ENCODE results near the gene MBP. TPM values are rescaled to one million over a fixed set of nuclear protein-coding genes. Genes with fewer than 3 reads are reported as not detected.

Gene MBP
- total and polyA plus RNA-seq, 2 donors from 2014 or later = 15.1 to 61.2 TPM

DNA sequence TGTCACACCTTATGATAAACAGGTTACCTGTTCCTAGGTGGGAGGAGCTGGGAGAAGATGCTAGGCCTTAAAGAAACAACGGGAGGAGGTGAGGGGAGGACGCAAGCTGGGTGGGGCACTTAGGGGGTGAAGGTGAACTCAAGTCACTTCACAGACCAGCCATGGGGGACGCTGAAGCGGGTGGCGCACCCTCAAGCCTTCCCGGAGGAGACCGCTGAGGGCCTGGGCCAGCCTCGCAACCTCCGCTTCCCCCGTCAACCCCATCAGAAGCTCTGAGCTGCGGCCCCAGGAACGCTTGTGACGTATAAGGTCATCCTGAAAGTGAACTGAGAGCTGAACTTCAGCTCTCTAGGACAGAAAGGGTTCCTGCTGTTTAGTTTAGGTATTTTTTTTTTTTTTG is 133.5 kb downstream of the MBP start:
- FAIRE-seq (no peak), DNase-seq (peak in 1 of 5 donors; percentile 40)
- Histone ChIP-seq H3K9ac (ENCODE audit: low read length in 3 of 3) (no peak overlapping the region), H3K36me3 (ENCODE audit: control insufficient read depth in 2 of 3, insufficient read depth in 3 of 3, low read length in 3 of 3) (no peaks in the 10 kb centered on the region), H3K27ac (ENCODE audit: low read depth in 2 of 2, low read length in 2 of 2) (no peak overlapping the region), H3K4me1 (ENCODE audit: control insufficient read depth in 2 of 3, insufficient read depth in 2 of 3, low read depth in 1 of 3, low read length in 3 of 3) (peaks cover 0 to 3% (median 0%) of the 10 kb centered on the region in 3 donors), H3K27me3 (ENCODE audit: control insufficient read depth, insufficient read depth, low read length) (no peaks in the 10 kb centered on the region), H3K4me3 (ENCODE audit: low read length in 3 of 3) (no peak overlapping the region), H3K9me3 (ENCODE audit: control insufficient read depth in 2 of 3, insufficient read depth in 1 of 3, low read length in 3 of 3) (no peaks in the 10 kb centered on the region)
- intact Hi-C loops (cut with DNase I) = loop anchor here (10.0 kb wide), 1 partner anchor 216 kb away; no protein-coding TSS in a partner anchor
- TF ChIP-seq, protein P1, sequence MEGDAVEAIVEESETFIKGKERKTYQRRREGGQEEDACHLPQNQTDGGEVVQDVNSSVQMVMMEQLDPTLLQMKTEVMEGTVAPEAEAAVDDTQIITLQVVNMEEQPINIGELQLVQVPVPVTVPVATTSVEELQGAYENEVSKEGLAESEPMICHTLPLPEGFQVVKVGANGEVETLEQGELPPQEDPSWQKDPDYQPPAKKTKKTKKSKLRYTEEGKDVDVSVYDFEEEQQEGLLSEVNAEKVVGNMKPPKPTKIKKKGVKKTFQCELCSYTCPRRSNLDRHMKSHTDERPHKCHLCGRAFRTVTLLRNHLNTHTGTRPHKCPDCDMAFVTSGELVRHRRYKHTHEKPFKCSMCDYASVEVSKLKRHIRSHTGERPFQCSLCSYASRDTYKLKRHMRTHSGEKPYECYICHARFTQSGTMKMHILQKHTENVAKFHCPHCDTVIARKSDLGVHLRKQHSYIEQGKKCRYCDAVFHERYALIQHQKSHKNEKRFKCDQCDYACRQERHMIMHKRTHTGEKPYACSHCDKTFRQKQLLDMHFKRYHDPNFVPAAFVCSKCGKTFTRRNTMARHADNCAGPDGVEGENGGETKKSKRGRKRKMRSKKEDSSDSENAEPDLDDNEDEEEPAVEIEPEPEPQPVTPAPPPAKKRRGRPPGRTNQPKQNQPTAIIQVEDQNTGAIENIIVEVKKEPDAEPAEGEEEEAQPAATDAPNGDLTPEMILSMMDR (IDR thresholded peaks at IDR 0.05; ENCODE audit: borderline replicate concordance, extremely low read depth, insufficient read depth) = no peak

- DNase-seq = peak in 1 of 5 donors; percentile 32
- Histone ChIP-seq H3K4me3 (ENCODE audit: low read length in 3 of 3) (no peak overlapping the region), H3K4me1 (ENCODE audit: control insufficient read depth in 2 of 3, insufficient read depth in 2 of 3, low read depth in 1 of 3, low read length in 3 of 3) (peaks cover 0 to 7% (median 0%) of the 10 kb centered on the region in 3 donors), H3K36me3 (ENCODE audit: control insufficient read depth in 2 of 3, insufficient read depth in 3 of 3, low read length in 3 of 3) (no peaks in the 10 kb centered on the region), H3K9ac (ENCODE audit: low read length in 3 of 3) (no peak overlapping the region), H3K27me3 (ENCODE audit: control insufficient read depth, insufficient read depth, low read length) (no peaks in the 10 kb centered on the region), H3K27ac (ENCODE audit: low read depth in 2 of 2, low read length in 2 of 2) (no peak overlapping the region), H3K9me3 (ENCODE audit: control insufficient read depth in 2 of 3, insufficient read depth in 1 of 3, low read length in 3 of 3) (no peaks in the 10 kb centered on the region)
- TF ChIP-seq, protein P1 (IDR thresholded peaks at IDR 0.05; ENCODE audit: borderline replicate concordance, extremely low read depth, insufficient read depth) = no peak
- intact Hi-C loops (cut with DNase I) = loop anchor here (10.0 kb wide), 1 partner anchor 217 kb away; no protein-coding TSS in a partner anchor
- FAIRE-seq = no peak
Measured at GRCh38 chr18:76997951-76998808, 134.4 kb downstream of the MBP start.

DNA sequence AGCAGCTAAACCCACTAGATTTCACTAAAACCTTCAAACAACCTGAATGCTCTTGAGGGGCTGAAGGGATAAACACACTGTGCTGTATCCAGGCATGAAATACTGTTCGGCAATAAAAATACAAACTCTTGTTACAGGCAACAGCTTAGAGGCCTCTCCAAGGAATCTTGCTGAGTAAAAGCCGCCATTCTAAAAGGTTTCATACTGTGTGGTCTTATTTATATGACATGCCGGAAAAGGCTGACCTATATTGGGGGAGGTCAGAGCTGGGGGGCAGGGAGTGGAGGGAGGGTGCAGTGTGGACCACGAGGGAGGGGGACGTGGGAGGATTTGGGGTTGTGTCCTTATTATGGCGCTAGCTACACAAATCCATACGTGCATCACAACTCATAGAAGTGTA is 136.2 kb downstream of the MBP start:
- peaks cover 0 to 7% (median 0%) of the 10 kb centered on the region in 3 donors for H3K4me1 ChIP-seq (ENCODE audit: control insufficient read depth in 2 of 3, insufficient read depth in 2 of 3, low read depth in 1 of 3, low read length in 3 of 3)
- no peaks in the 10 kb centered on the region for H3K27me3 ChIP-seq (ENCODE audit: control insufficient read depth, insufficient read depth, low read length)
- intact Hi-C loops (cut with DNase I) = loop anchor here (10.0 kb wide), 1 partner anchor 218 kb away; no protein-coding TSS in a partner anchor
- no peak overlapping the region for H3K9ac ChIP-seq (ENCODE audit: low read length in 3 of 3)
- FAIRE-seq = no peak
- H3K9me3 ChIP-seq (ENCODE audit: control insufficient read depth in 2 of 3, insufficient read depth in 1 of 3, low read length in 3 of 3) = no peaks in the 10 kb centered on the region
- H3K36me3 ChIP-seq (ENCODE audit: control insufficient read depth in 2 of 3, insufficient read depth in 3 of 3, low read length in 3 of 3) = no peaks in the 10 kb centered on the region
- peak in 4 of 5 donors; percentile 55 to 82 (median 70) for DNase-seq
- no peak overlapping the region for H3K4me3 ChIP-seq (ENCODE audit: low read length in 3 of 3)
- H3K27ac ChIP-seq (ENCODE audit: low read depth in 2 of 2, low read length in 2 of 2) = no peak overlapping the region
- TF ChIP-seq, protein P1 (IDR thresholded peaks at IDR 0.05; ENCODE audit: borderline replicate concordance, extremely low read depth, insufficient read depth) = no peak
